ENCODE measurements around the gene SNAP29. TPM values are rescaled to one million over a fixed set of nuclear protein-coding genes. Genes with fewer than 3 reads are reported as not detected.

The SNAP29 gene
- total and polyA plus RNA-seq, 9 of the 15 experiments (the other 6 are each of a cell fraction or from before 2014, with no cell fraction given) = 19.5 to 250 (median 75.9) TPM

- Histone ChIP-seq H3K27ac (ENCODE audit: extremely low read depth, low read depth, low read length) (no peak overlapping the region), H3K36me3 (ENCODE audit: control insufficient read depth, insufficient read depth, low read length) (no peaks in the 10 kb centered on the region), H3K9me3 (replicated peaks; ENCODE audit: control insufficient read depth, insufficient read depth, low read depth, low read length) (no peaks in the 10 kb centered on the region), H2AFZ (ENCODE audit: low read depth, low read length) (no peak overlapping the region), H3K4me1 (replicated peaks in 1 of 2; ENCODE audit: control insufficient read depth in 2 of 2, insufficient read depth in 2 of 2, low read length in 2 of 2) (no peaks in the 10 kb centered on the region), H3K9ac (ENCODE audit: insufficient read depth in 1 of 2, low read depth in 2 of 2, low read length in 2 of 2) (no peak overlapping the region), H3K27me3 (ENCODE audit: control insufficient read depth in 2 of 2, insufficient read depth in 2 of 2, low read length in 2 of 2) (peaks cover 15 to 27% of the 10 kb centered on the region in 2 experiments), H3K79me2 (ENCODE audit: control insufficient read depth, insufficient read depth, low read length) (no peaks in the 10 kb centered on the region), H3K4me3 (no peak overlapping the region), H3K9me1 (ENCODE audit: control insufficient read depth, insufficient read depth, low read length) (no peaks in the 10 kb centered on the region), H4K20me1 (replicated peaks; ENCODE audit: control insufficient read depth, insufficient read depth, low read length) (no peaks in the 10 kb centered on the region), H3K4me2 (ENCODE audit: insufficient read depth, low read length) (no peak overlapping the region)
- intact Hi-C loops (cut with micrococcal nuclease) = no loop called here
- BruUV-seq (replicated peaks) = no TSS peak
- ATAC-seq = no peak
- no peak for DNase-seq (ENCODE audit: extremely low read depth in 1 of 4, low spot score in 3 of 4)
- no peak for FAIRE-seq
- in situ Hi-C loops (cut with MboI) = no loop called here
- POLR2A ChIA-PET = interaction anchor here (0.6 to 54.6 kb wide), 5 partner anchors 10 to 177 kb away, joined by 3 to 1556 read pairs (median 30); partner anchors contain the start of genes AIFM3, CRKL and LZTR1
- WGBS (ENCODE audit: insufficient coverage, low coverage, missing lambda C conversion rate) = 2% methylated on average over 3 of the region's 3 CpGs
- CTCF ChIA-PET (ENCODE audit: low intra/inter-chr PET ratio) = interaction anchor here (0.5 kb wide), 1 partner anchor 383 kb away, joined by 3 read pairs; no protein-coding TSS in a partner anchor
- TF ChIP-seq NFE2L1 (tag; IDR thresholded peaks at IDR 0.05; ENCODE audit: borderline replicate concordance, low read depth) (no peak), MYC (IDR thresholded peaks at IDR 0.05; ENCODE audit: low read depth, low read length) (no peak), MYC (CRISPR knock-in tag; IDR thresholded peaks at IDR 0.05; ENCODE audit: borderline replicate concordance, low read depth) (no peak), ZFPM2 (CRISPR knock-in tag; IDR thresholded peaks at IDR 0.05) (no peak), ERF (CRISPR knock-in tag; IDR thresholded peaks at IDR 0.05) (no peak), RHOXF2B (CRISPR knock-in tag; conservative IDR thresholded peaks at IDR 0.05) (no peak), MTA2 (IDR thresholded peaks at IDR 0.05; ENCODE audit: low read depth) (no peak), ZEB2 (IDR thresholded peaks at IDR 0.05) (no peak), KHSRP (IDR thresholded peaks at IDR 0.05) (no peak), IRF2 (CRISPR knock-in tag; IDR thresholded peaks at IDR 0.05) (no peak), ZNF830 (CRISPR knock-in tag; IDR thresholded peaks at IDR 0.05) (no peak), U2AF1 (optimal IDR thresholded peaks at IDR 0.05; ENCODE audit: low read depth, low read length) (no peak), SIN3A (IDR thresholded peaks at IDR 0.05; ENCODE audit: borderline replicate concordance in 2 of 2, control insufficient read depth in 1 of 2, low read depth in 2 of 2, low read length in 2 of 2) (no peak), ZNF165 (CRISPR knock-in tag; IDR thresholded peaks at IDR 0.05; ENCODE audit: borderline replicate concordance) (no peak), FOXA3 (CRISPR knock-in tag; conservative IDR thresholded peaks at IDR 0.05 in 1 of 2, IDR thresholded peaks at IDR 0.05 in 1 of 2) (peak in 1 of 2 experiments; percentile 36; a peak in 2 of 4 replicates), ZFP36 (IDR thresholded peaks at IDR 0.05; ENCODE audit: low read depth, low read length, partially characterized antibody) (no peak), MAFG (tag; conservative IDR thresholded peaks at IDR 0.05) (peak; percentile 76), CEBPG (CRISPR knock-in tag; IDR thresholded peaks at IDR 0.05) (no peak), CEBPG (tag; conservative IDR thresholded peaks at IDR 0.05 in 1 of 2, IDR thresholded peaks at IDR 0.05 in 1 of 2) (peak in 1 of 2 experiments; percentile 7; a peak in 1 of 4 replicates), NR2C2 (CRISPR knock-in tag; IDR thresholded peaks at IDR 0.05) (no peak), NR2C2 (tag; IDR thresholded peaks at IDR 0.05) (no peak), TBP (optimal IDR thresholded peaks at IDR 0.05; ENCODE audit: low read depth, low read length) (no peak), ETS1 (conservative IDR thresholded peaks at IDR 0.05; ENCODE audit: control insufficient read depth, low read depth, low read length) (no peak), GATA2 (CRISPR knock-in tag; IDR thresholded peaks at IDR 0.05) (no peak)
Measured at GRCh38 chr22:20906387-20906767, 47.6 kb downstream of the SNAP29 start.
